ENCODE measurements around the gene LPP. TPM values are rescaled to one million over a fixed set of nuclear protein-coding genes. Genes with fewer than 3 reads are reported as not detected.

LPP gene
- total RNA-seq, 2 donors from 2014 or later, result 1,568 to 1,607 TPM

GRCh38 chr3:188842639-188843038 is 688.7 kb downstream of the LPP start:
- Histone ChIP-seq H3K9me3 (no peaks in the 10 kb centered on the region), H3K4me3 (no peak overlapping the region), H3K4me1 (ENCODE audit: control insufficient read depth in 1 of 2, low read depth in 2 of 2) (peaks cover 4 to 37% of the 10 kb centered on the region in 2 donors), H3K27ac (no peak overlapping the region), H3K27me3 (replicated peaks; ENCODE audit: insufficient read depth) (no peaks in the 10 kb centered on the region), H3K36me3 (no peaks in the 10 kb centered on the region)
- TF ChIP-seq CTCF (IDR thresholded peaks at IDR 0.05), result no peak
- ATAC-seq (ENCODE audit: insufficient number of reproducible peaks, low FRiP score, low read depth), result no peak
- no peak for DNase-seq (ENCODE audit: low spot score)

- no peak for ATAC-seq (ENCODE audit: insufficient number of reproducible peaks, low FRiP score, low read depth)
These were observed 690.1 kb downstream of the LPP start for GRCh38 chr3:188844096-188844495.

DNA sequence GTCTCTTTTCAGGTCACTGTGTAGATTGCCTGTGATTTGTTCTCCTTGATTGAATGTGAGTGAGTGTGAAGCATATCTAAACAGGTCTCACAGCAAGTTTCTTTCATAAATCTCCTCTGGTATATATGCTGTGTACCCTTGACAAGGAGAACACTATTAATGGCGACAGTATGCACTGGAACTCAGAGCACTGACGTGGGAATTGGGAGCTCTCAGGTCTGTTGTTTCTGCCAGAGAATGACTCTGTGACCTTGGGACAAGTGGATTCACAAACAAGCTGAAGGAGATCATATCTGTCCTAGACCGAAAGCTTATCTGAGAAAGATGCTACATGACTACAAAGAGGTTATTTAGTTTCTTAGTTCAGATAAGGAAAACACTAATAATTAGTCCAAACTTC is 691.6 kb downstream of the LPP start:
- no peak for DNase-seq (ENCODE audit: low spot score)
- no peak for ATAC-seq (ENCODE audit: insufficient number of reproducible peaks, low FRiP score, low read depth)
- H3K27ac ChIP-seq, result no peak overlapping the region

More at GRCh38 chr3:188844096-188844495, 690.1 kb downstream of the LPP start:
- DNase-seq (ENCODE audit: low spot score), result no peak
- no peak for TF ChIP-seq CTCF (IDR thresholded peaks at IDR 0.05)
- H3K4me1 ChIP-seq (ENCODE audit: control insufficient read depth in 1 of 2, low read depth in 2 of 2), result peaks cover 4 to 42% of the 10 kb centered on the region in 2 donors
- no peaks in the 10 kb centered on the region for H3K36me3 ChIP-seq
- H3K27me3 ChIP-seq (replicated peaks; ENCODE audit: insufficient read depth), result no peaks in the 10 kb centered on the region
- no peaks in the 10 kb centered on the region for H3K9me3 ChIP-seq
- H3K27ac ChIP-seq, result no peak overlapping the region
- H3K4me3 ChIP-seq, result no peak overlapping the region

DNA sequence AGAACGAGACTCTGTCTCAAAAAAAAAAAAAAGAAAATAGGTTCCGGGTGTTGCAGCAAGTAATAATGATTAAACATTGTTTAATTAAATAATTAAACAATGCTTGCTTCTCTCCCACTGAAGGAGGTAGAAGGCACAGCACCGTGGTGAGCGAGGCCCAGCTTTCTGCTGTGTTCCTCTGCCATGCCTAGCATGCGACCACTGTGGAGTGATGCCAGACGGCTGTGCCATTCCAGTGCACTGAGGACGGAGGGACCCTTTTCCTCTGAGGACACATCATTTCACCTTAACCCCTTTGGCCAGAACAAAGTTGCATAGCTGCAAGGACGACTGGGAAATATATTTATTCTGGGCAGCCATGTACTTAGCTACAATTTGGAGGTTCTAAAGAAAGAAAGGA is 695.0 kb downstream of the LPP start:
- Histone ChIP-seq H3K9me3 (no peaks in the 10 kb centered on the region), H3K4me1 (ENCODE audit: control insufficient read depth in 1 of 2, low read depth in 2 of 2) (peaks cover 5 to 53% of the 10 kb centered on the region in 2 donors), H3K36me3 (no peaks in the 10 kb centered on the region), H3K27me3 (replicated peaks; ENCODE audit: insufficient read depth) (no peaks in the 10 kb centered on the region), H3K4me3 (no peak overlapping the region), H3K27ac (no peak overlapping the region)
- DNase-seq (ENCODE audit: low spot score), result no peak
- ATAC-seq (ENCODE audit: insufficient number of reproducible peaks, low FRiP score, low read depth), result no peak
- no peak for TF ChIP-seq CTCF (IDR thresholded peaks at IDR 0.05)

More for the DNA sequence above, 691.6 kb downstream of the LPP start:
- H3K4me3 ChIP-seq, result no peak overlapping the region
- H3K4me1 ChIP-seq (ENCODE audit: control insufficient read depth in 1 of 2, low read depth in 2 of 2), result peaks cover 4 to 48% of the 10 kb centered on the region in 2 donors
- no peaks in the 10 kb centered on the region for H3K27me3 ChIP-seq (replicated peaks; ENCODE audit: insufficient read depth)
- H3K36me3 ChIP-seq, result no peaks in the 10 kb centered on the region
- H3K9me3 ChIP-seq, result no peaks in the 10 kb centered on the region
- no peak for TF ChIP-seq CTCF (IDR thresholded peaks at IDR 0.05)

DNA sequence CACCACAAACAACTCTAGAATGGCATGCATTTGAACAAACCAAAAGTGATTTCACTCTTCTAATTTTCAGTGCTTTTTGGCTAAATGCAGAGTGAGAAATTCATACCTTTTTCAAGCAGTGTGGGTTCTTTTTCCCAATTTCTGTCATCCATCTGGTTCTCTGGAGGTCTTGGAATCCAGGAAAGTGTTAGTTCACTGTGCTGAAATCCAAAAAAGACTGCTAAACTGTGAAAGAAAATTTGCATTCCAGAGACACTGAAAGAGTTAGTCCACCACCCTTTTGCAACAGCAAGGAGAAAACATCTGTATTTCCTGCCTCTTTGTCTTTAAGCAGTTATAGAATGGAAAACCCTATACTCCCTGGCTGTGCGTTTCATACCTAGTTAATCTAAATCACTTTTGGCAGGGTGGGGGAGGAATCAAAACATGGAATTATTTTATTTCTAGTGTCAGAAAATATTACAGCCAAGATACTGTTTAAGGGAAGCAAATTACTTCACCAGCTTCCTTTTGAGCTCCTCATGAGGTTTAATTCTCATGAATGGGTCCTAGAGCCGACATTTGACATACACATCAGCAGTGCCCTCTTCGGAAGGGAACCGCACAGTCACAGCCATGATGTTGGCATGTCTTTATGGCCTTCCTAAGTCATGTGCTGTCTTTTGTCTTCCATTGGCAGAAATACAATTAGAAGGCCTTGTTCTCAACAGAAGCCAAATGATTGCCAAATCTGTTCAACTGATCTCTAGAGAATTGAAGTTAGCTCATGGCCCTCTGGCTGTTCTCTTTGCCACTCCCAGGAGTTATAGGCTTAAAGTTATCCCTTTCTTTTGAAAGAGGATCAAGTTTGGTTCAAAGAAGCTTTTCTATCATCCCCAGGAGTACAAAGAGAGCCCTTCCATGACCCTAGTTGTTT is 700.2 kb downstream of the LPP start:
- ATAC-seq (ENCODE audit: insufficient number of reproducible peaks, low FRiP score, low read depth), result peak; percentile 44

More for the DNA sequence above, 700.2 kb downstream of the LPP start:
- no peak for DNase-seq (ENCODE audit: low spot score)
- Histone ChIP-seq H3K9me3 (no peaks in the 10 kb centered on the region), H3K4me1 (ENCODE audit: control insufficient read depth in 1 of 2, low read depth in 2 of 2) (peaks cover 25 to 49% of the 10 kb centered on the region in 2 donors), H3K4me3 (no peak overlapping the region), H3K36me3 (no peaks in the 10 kb centered on the region), H3K27ac (peak overlapping the region; percentile 25 to 45), H3K27me3 (replicated peaks; ENCODE audit: insufficient read depth) (no peaks in the 10 kb centered on the region)
- no peak for TF ChIP-seq CTCF (IDR thresholded peaks at IDR 0.05)
